Dendritic cell treated with granulocyte-macrophage colony-stimulating factor and Interleukin-4, amounts not matched to agents 40 ng/mL and 50 ng/mL, for 4 days (primary cell): ENCODE data around the gene PM20D2.

Experiments used
- H3K27ac Mint-ChIP-seq: one replicate; pipeline ENCODE4 v1.8.0; 2022; ENCODE audit warnings: mild to moderate bottlenecking, mixed read lengths
- H3K27me3 Mint-ChIP-seq: one replicate; pipeline ENCODE4 v1.8.0; 2022; ENCODE audit warnings: mild to moderate bottlenecking, mixed read lengths
- H3K36me3 Mint-ChIP-seq: one replicate; pipeline ENCODE4 v1.8.0; 2022; ENCODE audit warnings: low read depth, mixed read lengths
- H3K4me1 Mint-ChIP-seq: one replicate; pipeline ENCODE4 v1.8.0; 2022; ENCODE audit warnings: low read depth, mixed read lengths
- H3K4me3 Mint-ChIP-seq: one replicate; pipeline ENCODE4 v1.8.0; 2022; ENCODE audit warnings: mild to moderate bottlenecking, moderate library complexity, mixed read lengths
- H3K9me3 Mint-ChIP-seq: one replicate; pipeline ENCODE4 v1.8.0; 2022; ENCODE audit warnings: mixed read lengths
- intact Hi-C: fragments of 100-400 bp; cut with micrococcal nuclease; formaldehyde crosslinking; loops from one replicate; pipeline ENCODE4 v1.15.0; 2022

PM20D2 gene

GRCh38 chr6:89132057-89132456 lies 13.8 kb upstream of the PM20D2 start:
- Mint-ChIP-seq H3K9me3 (peaks cover 16% of the 10 kb centered on the region), H3K4me1 (peaks cover 23% of the 10 kb centered on the region), H3K36me3 (peaks cover 11% of the 10 kb centered on the region), H3K4me3 (no peak overlapping the region), H3K27ac (no peak overlapping the region), H3K27me3 (no peaks in the 10 kb centered on the region)
- intact Hi-C loops, result no loop called here

- Mint-ChIP-seq H3K4me3 (no peak overlapping the region), H3K36me3 (peaks cover 2% of the 10 kb centered on the region), H3K27ac (no peak overlapping the region), H3K9me3 (peaks cover 4% of the 10 kb centered on the region), H3K4me1 (peaks cover 16% of the 10 kb centered on the region), H3K27me3 (no peaks in the 10 kb centered on the region)
- intact Hi-C loops, result no loop called here
These were observed 11.9 kb upstream of the PM20D2 start for GRCh38 chr6:89133981-89134380.

GRCh38 chr6:89134723-89135122 lies 11.1 kb upstream of the PM20D2 start:
- intact Hi-C loops, result no loop called here
- no peak overlapping the region for H3K27ac Mint-ChIP-seq
- no peaks in the 10 kb centered on the region for H3K27me3 Mint-ChIP-seq
- H3K9me3 Mint-ChIP-seq, result no peaks in the 10 kb centered on the region
- H3K4me1 Mint-ChIP-seq, result peaks cover 14% of the 10 kb centered on the region
- no peaks in the 10 kb centered on the region for H3K36me3 Mint-ChIP-seq
- no peak overlapping the region for H3K4me3 Mint-ChIP-seq

GRCh38 chr6:89138173-89138572 lies 7.7 kb upstream of the PM20D2 start:
- Mint-ChIP-seq H3K9me3 (no peaks in the 10 kb centered on the region), H3K27ac (no peak overlapping the region), H3K36me3 (no peaks in the 10 kb centered on the region), H3K27me3 (no peaks in the 10 kb centered on the region), H3K4me3 (no peak overlapping the region), H3K4me1 (peaks cover 5% of the 10 kb centered on the region)
- intact Hi-C loops, result no loop called here

GRCh38 chr6:89139509-89140346 lies 6.1 kb upstream of the PM20D2 start:
- H3K9me3 Mint-ChIP-seq, result no peaks in the 10 kb centered on the region
- H3K4me1 Mint-ChIP-seq, result peaks cover 4% of the 10 kb centered on the region
- H3K27me3 Mint-ChIP-seq, result no peaks in the 10 kb centered on the region
- H3K4me3 Mint-ChIP-seq, result no peak overlapping the region
- no peak overlapping the region for H3K27ac Mint-ChIP-seq
- H3K36me3 Mint-ChIP-seq, result no peaks in the 10 kb centered on the region
- intact Hi-C loops, result loop anchor here (10.0 kb wide), 2 partner anchors 55 to 155 kb away; partner anchors contain the start of gene PNRC1

GRCh38 chr6:89140347-89141156 lies 5.3 kb upstream of the PM20D2 start:
- Mint-ChIP-seq H3K27me3 (no peaks in the 10 kb centered on the region), H3K27ac (no peak overlapping the region), H3K4me1 (no peaks in the 10 kb centered on the region), H3K9me3 (no peaks in the 10 kb centered on the region), H3K4me3 (no peak overlapping the region), H3K36me3 (no peaks in the 10 kb centered on the region)
- intact Hi-C loops, result loop anchor here (10.0 kb wide), 2 partner anchors 56 to 156 kb away; partner anchors contain the start of gene PNRC1

- no peaks in the 10 kb centered on the region for H3K9me3 Mint-ChIP-seq
- no peak overlapping the region for H3K4me3 Mint-ChIP-seq
- no peaks in the 10 kb centered on the region for H3K27me3 Mint-ChIP-seq
- H3K36me3 Mint-ChIP-seq, result no peaks in the 10 kb centered on the region
- peaks cover 8% of the 10 kb centered on the region for H3K4me1 Mint-ChIP-seq
- H3K27ac Mint-ChIP-seq, result no peak overlapping the region
- intact Hi-C loops, result loop anchor here (10.0 kb wide), 2 partner anchors 60 to 160 kb away; partner anchors contain the start of gene PNRC1
These were observed 1.4 kb upstream of the PM20D2 start for GRCh38 chr6:89144354-89144906.

GRCh38 chr6:89145091-89145955 lies 532 bp upstream of the PM20D2 start:
- H3K36me3 Mint-ChIP-seq, result no peaks in the 10 kb centered on the region
- H3K27me3 Mint-ChIP-seq, result no peaks in the 10 kb centered on the region
- peak overlapping the region; percentile 46 for H3K27ac Mint-ChIP-seq
- H3K9me3 Mint-ChIP-seq, result no peaks in the 10 kb centered on the region
- H3K4me3 Mint-ChIP-seq, result peak overlapping the region; percentile 78
- H3K4me1 Mint-ChIP-seq, result peaks cover 8% of the 10 kb centered on the region
- intact Hi-C loops, result loop anchor here (10.0 kb wide), 2 partner anchors 61 to 161 kb away; partner anchors contain the start of gene PNRC1

- H3K27ac Mint-ChIP-seq, result peak overlapping the region; percentile 44
- intact Hi-C loops, result loop anchor here (10.0 kb wide), 2 partner anchors 62 to 162 kb away; partner anchors contain the start of gene PNRC1
- peaks cover 5% of the 10 kb centered on the region for H3K36me3 Mint-ChIP-seq
- no peaks in the 10 kb centered on the region for H3K27me3 Mint-ChIP-seq
- H3K4me3 Mint-ChIP-seq, result peak overlapping the region; percentile 78
- H3K9me3 Mint-ChIP-seq, result no peaks in the 10 kb centered on the region
- H3K4me1 Mint-ChIP-seq, result peaks cover 8% of the 10 kb centered on the region
These were observed 1.2 kb downstream of the PM20D2 start for GRCh38 chr6:89146718-89147700.

- peaks cover 5% of the 10 kb centered on the region for H3K36me3 Mint-ChIP-seq
- H3K4me3 Mint-ChIP-seq, result no peak overlapping the region
- intact Hi-C loops, result loop anchor here (10.0 kb wide), 2 partner anchors 63 to 163 kb away; partner anchors contain the start of gene PNRC1
- no peak overlapping the region for H3K27ac Mint-ChIP-seq
- H3K4me1 Mint-ChIP-seq, result peaks cover 8% of the 10 kb centered on the region
- H3K9me3 Mint-ChIP-seq, result no peaks in the 10 kb centered on the region
- H3K27me3 Mint-ChIP-seq, result no peaks in the 10 kb centered on the region
These were observed 2.3 kb downstream of the PM20D2 start for GRCh38 chr6:89148016-89148750.

- no peak overlapping the region for H3K27ac Mint-ChIP-seq
- no peak overlapping the region for H3K4me3 Mint-ChIP-seq
- intact Hi-C loops, result no loop called here
- H3K9me3 Mint-ChIP-seq, result no peaks in the 10 kb centered on the region
- no peaks in the 10 kb centered on the region for H3K4me1 Mint-ChIP-seq
- peaks cover 5% of the 10 kb centered on the region for H3K36me3 Mint-ChIP-seq
- H3K27me3 Mint-ChIP-seq, result no peaks in the 10 kb centered on the region
These were observed 8.3 kb downstream of the PM20D2 start for GRCh38 chr6:89154131-89154530.
